ENCODE results near the gene SYDE2.

The SYDE2 gene

GRCh38 chr1:85229574-85230097 lies 28.8 kb upstream of the SYDE2 start:
- no peaks in the 10 kb centered on the region for H4K20me1 ChIP-seq (ENCODE audit: insufficient read depth, low read length)
- no peaks in the 10 kb centered on the region for H3K4me1 ChIP-seq (ENCODE audit: low read length)
- no peaks in the 10 kb centered on the region for H3K9me2 ChIP-seq (replicated peaks; ENCODE audit: insufficient read depth, low read length)
- H3K4me3 ChIP-seq (ENCODE audit: low read length): no peak overlapping the region
- no peaks in the 10 kb centered on the region for H3K79me2 ChIP-seq (ENCODE audit: low read length)
- DNase-seq: no peak
- no peaks in the 10 kb centered on the region for H3K27me3 ChIP-seq (replicated peaks; ENCODE audit: insufficient read depth, low read length)
- no peaks in the 10 kb centered on the region for H3K36me3 ChIP-seq (replicated peaks; ENCODE audit: insufficient read depth, low read length)
- H3F3A ChIP-seq (ENCODE audit: insufficient read depth, low read length): no peaks in the 10 kb centered on the region
- no peak for TF ChIP-seq EZH2 (optimal IDR thresholded peaks at IDR 0.05; ENCODE audit: low read depth, low read length)
- no peak for TF ChIP-seq CTCF (IDR thresholded peaks at IDR 0.05; ENCODE audit: low read length)
- no peak for TF ChIP-seq EZH2phosphoT487 (IDR thresholded peaks at IDR 0.05; ENCODE audit: low read length)
- no peak overlapping the region for H2AFZ ChIP-seq (ENCODE audit: low read length)
- no peak overlapping the region for H3K9ac ChIP-seq (ENCODE audit: low read length)
- H3K27ac ChIP-seq (ENCODE audit: low read length): no peak overlapping the region
- H3K4me2 ChIP-seq (ENCODE audit: low read depth, low read length): no peak overlapping the region
- H3K9me3 ChIP-seq (replicated peaks; ENCODE audit: insufficient read depth, low read length): no peaks in the 10 kb centered on the region

GRCh38 chr1:85228972-85229371 lies 28.2 kb upstream of the SYDE2 start:
- no peaks in the 10 kb centered on the region for H3K9me3 ChIP-seq (replicated peaks; ENCODE audit: insufficient read depth, low read length)
- H3K9me2 ChIP-seq (replicated peaks; ENCODE audit: insufficient read depth, low read length): no peaks in the 10 kb centered on the region
- H2AFZ ChIP-seq (ENCODE audit: low read length): no peak overlapping the region

GRCh38 chr1:85225624-85226380 lies 25.0 kb upstream of the SYDE2 start:
- Histone ChIP-seq H3K4me2 (ENCODE audit: low read depth, low read length) (no peak overlapping the region), H2AFZ (ENCODE audit: low read length) (no peak overlapping the region)

More at GRCh38 chr1:85228972-85229371, 28.2 kb upstream of the SYDE2 start:
- H3K36me3 ChIP-seq (replicated peaks; ENCODE audit: insufficient read depth, low read length): no peaks in the 10 kb centered on the region
- no peaks in the 10 kb centered on the region for H3K27me3 ChIP-seq (replicated peaks; ENCODE audit: insufficient read depth, low read length)
- H3F3A ChIP-seq (ENCODE audit: insufficient read depth, low read length): no peaks in the 10 kb centered on the region
- H3K4me2 ChIP-seq (ENCODE audit: low read depth, low read length): no peak overlapping the region
- H3K79me2 ChIP-seq (ENCODE audit: low read length): no peaks in the 10 kb centered on the region
- no peaks in the 10 kb centered on the region for H3K4me1 ChIP-seq (ENCODE audit: low read length)
- TF ChIP-seq CTCF (IDR thresholded peaks at IDR 0.05; ENCODE audit: low read length): no peak
- no peak for TF ChIP-seq EZH2phosphoT487 (IDR thresholded peaks at IDR 0.05; ENCODE audit: low read length)
- no peak for TF ChIP-seq EZH2 (optimal IDR thresholded peaks at IDR 0.05; ENCODE audit: low read depth, low read length)
- H3K9ac ChIP-seq (ENCODE audit: low read length): no peak overlapping the region
- DNase-seq: no peak
- H3K27ac ChIP-seq (ENCODE audit: low read length): no peak overlapping the region
- H3K4me3 ChIP-seq (ENCODE audit: low read length): no peak overlapping the region
- no peaks in the 10 kb centered on the region for H4K20me1 ChIP-seq (ENCODE audit: insufficient read depth, low read length)

More at GRCh38 chr1:85225624-85226380, 25.0 kb upstream of the SYDE2 start:
- TF ChIP-seq EZH2 (optimal IDR thresholded peaks at IDR 0.05; ENCODE audit: low read depth, low read length): no peak
- no peak for TF ChIP-seq CTCF (IDR thresholded peaks at IDR 0.05; ENCODE audit: low read length)
- TF ChIP-seq EZH2phosphoT487 (IDR thresholded peaks at IDR 0.05; ENCODE audit: low read length): no peak
- Histone ChIP-seq H3K9ac (ENCODE audit: low read length) (no peak overlapping the region), H3K9me2 (replicated peaks; ENCODE audit: insufficient read depth, low read length) (no peaks in the 10 kb centered on the region), H3K79me2 (ENCODE audit: low read length) (no peaks in the 10 kb centered on the region), H3F3A (ENCODE audit: insufficient read depth, low read length) (no peaks in the 10 kb centered on the region), H3K9me3 (replicated peaks; ENCODE audit: insufficient read depth, low read length) (no peaks in the 10 kb centered on the region), H3K27ac (ENCODE audit: low read length) (no peak overlapping the region), H4K20me1 (ENCODE audit: insufficient read depth, low read length) (no peaks in the 10 kb centered on the region), H3K4me1 (ENCODE audit: low read length) (no peaks in the 10 kb centered on the region), H3K4me3 (ENCODE audit: low read length) (no peak overlapping the region), H3K36me3 (replicated peaks; ENCODE audit: insufficient read depth, low read length) (no peaks in the 10 kb centered on the region), H3K27me3 (replicated peaks; ENCODE audit: insufficient read depth, low read length) (no peaks in the 10 kb centered on the region)
- no peak for DNase-seq

Data from MM.1S (cell line).